ENCODE measurements around the gene LAPTM4A.

Gene LAPTM4A

DNA sequence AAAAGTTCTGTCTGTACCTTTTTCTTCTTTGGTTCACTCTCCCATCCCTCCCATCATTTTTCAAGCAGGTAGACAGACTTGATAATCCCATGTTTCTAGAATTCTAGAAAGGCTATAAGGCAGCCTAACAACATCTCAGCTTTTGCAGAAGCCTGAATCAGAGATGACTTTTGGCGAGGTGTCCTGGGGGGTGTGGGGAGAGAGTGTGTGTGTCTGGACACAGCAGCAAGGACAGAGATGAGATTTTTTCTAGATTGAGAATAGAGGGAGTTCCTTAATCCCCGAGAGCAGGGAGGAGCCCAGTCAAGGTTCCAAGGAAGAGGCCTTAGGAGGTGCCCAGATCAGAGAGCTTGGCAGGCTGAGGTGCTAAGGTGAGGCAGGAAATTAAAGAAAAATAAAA, 22.0 kb upstream of the LAPTM4A start:
- TF ChIP-seq, protein P1, sequence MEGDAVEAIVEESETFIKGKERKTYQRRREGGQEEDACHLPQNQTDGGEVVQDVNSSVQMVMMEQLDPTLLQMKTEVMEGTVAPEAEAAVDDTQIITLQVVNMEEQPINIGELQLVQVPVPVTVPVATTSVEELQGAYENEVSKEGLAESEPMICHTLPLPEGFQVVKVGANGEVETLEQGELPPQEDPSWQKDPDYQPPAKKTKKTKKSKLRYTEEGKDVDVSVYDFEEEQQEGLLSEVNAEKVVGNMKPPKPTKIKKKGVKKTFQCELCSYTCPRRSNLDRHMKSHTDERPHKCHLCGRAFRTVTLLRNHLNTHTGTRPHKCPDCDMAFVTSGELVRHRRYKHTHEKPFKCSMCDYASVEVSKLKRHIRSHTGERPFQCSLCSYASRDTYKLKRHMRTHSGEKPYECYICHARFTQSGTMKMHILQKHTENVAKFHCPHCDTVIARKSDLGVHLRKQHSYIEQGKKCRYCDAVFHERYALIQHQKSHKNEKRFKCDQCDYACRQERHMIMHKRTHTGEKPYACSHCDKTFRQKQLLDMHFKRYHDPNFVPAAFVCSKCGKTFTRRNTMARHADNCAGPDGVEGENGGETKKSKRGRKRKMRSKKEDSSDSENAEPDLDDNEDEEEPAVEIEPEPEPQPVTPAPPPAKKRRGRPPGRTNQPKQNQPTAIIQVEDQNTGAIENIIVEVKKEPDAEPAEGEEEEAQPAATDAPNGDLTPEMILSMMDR (IDR thresholded peaks at IDR 0.05; ENCODE audit: low read depth, low read length): no peak
- no peak overlapping the region for H3K4me3 ChIP-seq (ENCODE audit: low read depth, low read length)

- H3K4me3 ChIP-seq (ENCODE audit: low read depth, low read length): no peak overlapping the region
- TF ChIP-seq, protein P1 (IDR thresholded peaks at IDR 0.05; ENCODE audit: low read depth, low read length): no peak
Measured at GRCh38 chr2:20072436-20073158, 21.2 kb upstream of the LAPTM4A start.

DNA sequence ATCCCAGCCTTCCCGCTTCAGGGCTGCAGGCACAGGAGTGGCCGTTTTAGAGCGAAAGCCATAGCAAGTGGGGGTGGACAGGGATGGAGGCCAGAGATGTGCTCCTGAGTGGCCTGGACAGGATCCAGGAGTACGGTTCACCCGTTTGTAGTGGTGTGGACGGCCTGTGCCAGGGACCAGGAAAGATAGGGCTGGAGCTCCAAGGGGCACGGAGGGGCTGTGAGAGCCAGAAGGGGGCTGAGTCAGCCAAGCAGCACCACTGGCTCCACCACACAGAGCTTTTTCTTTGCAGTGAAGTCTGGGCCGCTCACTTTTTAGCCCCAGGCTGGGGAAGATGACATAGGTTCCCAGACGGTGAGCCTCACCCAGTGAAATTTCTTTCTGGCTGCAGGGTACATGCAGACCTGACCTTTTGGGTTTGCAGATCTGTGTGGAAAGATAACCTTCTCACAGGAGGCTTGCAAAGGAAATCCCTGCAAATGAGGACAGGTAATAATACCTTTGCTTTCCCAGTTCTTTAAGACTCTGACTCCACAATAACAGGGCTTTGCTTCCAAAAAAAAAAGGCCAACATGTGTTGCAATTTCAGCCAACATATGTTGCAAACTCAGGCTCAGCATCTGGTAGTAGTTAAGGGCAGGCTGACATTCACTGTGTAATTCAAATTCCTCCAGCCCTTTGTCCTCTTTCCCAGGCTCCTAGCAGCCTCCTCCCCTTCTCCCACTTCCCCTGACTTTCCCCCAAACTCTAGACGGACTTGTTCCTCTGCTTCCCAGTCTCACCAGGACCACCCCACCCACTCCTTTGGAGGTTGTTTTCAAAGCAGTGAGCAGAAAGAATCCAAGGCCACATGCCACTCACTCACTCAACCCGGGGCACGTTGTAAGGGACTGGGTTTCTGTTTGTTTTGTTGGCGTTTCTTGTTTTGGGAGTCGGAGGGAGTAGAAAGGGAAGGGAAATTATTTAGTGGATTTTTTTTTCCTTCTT, 20.3 kb upstream of the LAPTM4A start:
- TF ChIP-seq, protein P1 (IDR thresholded peaks at IDR 0.05; ENCODE audit: low read depth, low read length): no peak

DNA sequence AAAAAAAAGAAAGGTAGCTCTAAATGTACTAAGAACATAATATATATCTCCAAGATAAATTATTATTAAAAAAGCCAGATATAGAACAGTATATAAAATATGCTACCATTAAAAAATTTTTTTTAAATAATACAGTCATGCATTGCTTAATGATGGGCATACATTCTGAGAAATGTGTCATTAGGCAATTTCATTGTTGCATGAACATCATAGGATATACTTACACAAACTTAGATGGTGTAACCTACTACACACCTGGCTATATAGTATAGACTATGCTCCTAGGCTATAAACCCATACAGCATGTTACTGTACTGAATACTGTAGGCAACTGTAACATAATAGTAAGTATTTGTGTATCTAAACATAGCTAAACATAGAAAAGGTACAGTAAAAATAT, 18.3 kb upstream of the LAPTM4A start:
- TF ChIP-seq, protein P1 (IDR thresholded peaks at IDR 0.05; ENCODE audit: low read depth, low read length): no peak
- no peak overlapping the region for H3K4me3 ChIP-seq (ENCODE audit: low read depth, low read length)

More for the DNA sequence above, 20.3 kb upstream of the LAPTM4A start:
- H3K4me3 ChIP-seq (ENCODE audit: low read depth, low read length): peak overlapping the region; percentile 9; the same call in 1 of the 2 replicates

- TF ChIP-seq, protein P1 (IDR thresholded peaks at IDR 0.05; ENCODE audit: low read depth, low read length): no peak
- no peak overlapping the region for H3K4me3 ChIP-seq (ENCODE audit: low read depth, low read length)
Measured at GRCh38 chr2:20067992-20068584, 16.7 kb upstream of the LAPTM4A start.

DNA sequence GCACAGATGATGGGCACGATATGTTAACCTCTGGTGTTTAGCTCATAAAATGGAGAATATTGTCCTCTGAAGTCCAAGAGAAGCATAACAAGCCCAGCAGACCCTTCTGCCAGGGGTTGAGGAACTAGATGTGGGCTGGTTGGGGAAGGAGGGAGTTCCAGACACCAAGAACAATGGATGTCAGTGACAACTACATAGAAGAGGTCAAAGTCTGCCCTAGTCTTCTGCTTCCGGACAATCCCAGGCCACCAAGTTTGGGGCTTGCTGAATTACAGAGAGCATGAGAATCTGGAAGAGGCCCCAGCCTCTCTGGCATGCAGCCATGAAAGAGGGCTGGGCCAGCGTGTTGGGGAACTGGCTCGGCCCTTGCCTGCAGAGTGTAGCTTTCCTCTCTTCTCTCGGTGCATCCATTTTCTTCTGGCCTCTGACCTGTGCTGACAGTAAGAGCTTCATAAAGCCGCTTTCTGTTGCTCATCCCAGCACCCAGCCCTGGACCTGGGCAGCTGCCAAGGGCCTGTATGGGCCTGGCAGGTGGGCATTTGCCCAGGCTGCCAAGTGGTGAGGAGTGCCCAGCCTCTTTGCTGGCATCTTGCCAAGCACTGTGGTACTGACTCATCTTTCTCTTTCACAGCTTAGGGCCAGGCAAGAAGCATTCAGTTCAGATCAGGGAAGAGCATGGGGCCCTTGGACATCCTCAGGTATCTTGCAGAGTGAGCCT, 14.6 kb upstream of the LAPTM4A start:
- no peak overlapping the region for H3K4me3 ChIP-seq (ENCODE audit: low read depth, low read length)
- TF ChIP-seq, protein P1 (IDR thresholded peaks at IDR 0.05; ENCODE audit: low read depth, low read length): no peak
